Measurements from ENCODE around the gene GAL3ST1.
"Not testable (repeated sequence)": the region's sequence is repeated elsewhere in the genome, so short reads cannot be mapped to it uniquely, and the experiment has no call there.

Gene GAL3ST1

GRCh38 chr22:30562366-30562765 is 12.1 kb downstream of the GAL3ST1 start:
- no peak for DNase-seq

- no peak for DNase-seq
These were observed 12.9 kb downstream of the GAL3ST1 start for GRCh38 chr22:30561402-30562189.

- DNase-seq: not testable (repeated sequence)
These were observed 13.7 kb downstream of the GAL3ST1 start for GRCh38 chr22:30560643-30561202.

DNA sequence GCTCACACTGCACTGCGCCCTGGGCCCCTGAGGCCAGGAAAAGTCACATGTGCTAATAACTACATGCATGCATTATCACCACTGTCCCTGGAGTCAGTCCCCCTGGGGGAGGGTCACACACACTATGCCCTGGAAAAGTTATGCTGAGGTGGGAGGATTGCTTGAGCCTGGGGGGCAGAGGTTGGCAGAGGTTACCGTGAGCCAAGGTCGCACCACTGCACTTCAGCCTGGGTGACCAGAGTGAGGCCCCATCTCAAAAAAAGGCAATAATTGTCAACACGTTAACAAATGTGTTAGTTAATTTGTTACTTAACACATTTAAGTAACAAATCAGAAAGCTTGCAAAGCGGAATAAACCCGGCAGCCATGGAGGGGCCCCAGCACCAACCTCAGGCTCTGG is 14.6 kb downstream of the GAL3ST1 start:
- no peak for DNase-seq

DNA sequence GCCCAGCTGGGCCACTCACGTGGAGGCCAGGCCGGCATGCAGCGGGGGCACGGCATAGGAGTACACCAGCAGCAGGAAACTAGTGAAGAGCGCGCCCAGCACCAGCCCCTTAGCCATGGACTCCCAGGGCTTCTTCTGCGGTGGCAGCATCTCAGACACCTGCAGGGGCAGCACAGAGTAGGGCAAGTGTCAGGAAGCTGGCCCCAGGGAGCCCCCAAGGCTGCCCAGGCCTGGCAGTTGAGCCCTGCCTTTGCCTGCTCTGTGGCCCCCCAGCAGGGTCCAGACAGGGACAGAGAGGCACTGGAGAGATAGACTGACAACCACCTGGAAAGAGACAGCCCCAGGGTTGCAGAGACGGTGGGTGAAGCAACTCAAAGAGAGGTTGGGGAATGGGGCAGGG is 17.2 kb downstream of the GAL3ST1 start:
- no peak for DNase-seq

DNA sequence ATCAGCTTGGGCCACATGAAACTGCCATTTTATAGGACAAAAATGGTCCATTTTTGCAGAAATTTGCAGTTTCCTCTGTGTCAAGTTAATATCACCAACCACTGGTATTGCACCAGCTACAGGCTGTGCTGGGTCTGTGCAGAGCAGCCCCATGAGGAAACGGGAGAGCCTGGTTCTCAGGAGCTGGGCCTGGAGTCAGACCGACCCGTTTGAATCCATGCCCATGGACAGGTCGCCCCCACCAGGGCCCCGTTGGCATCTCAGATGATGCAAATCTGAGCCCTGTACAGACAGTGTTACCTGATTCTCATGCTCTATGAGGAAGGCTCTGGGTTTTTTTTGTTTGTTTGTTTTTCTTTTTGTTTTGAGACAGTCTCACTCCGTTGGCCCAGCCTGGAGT is 18.1 kb downstream of the GAL3ST1 start:
- no peak for DNase-seq

GRCh38 chr22:30555282-30556210 is 18.9 kb downstream of the GAL3ST1 start:
- no peak for DNase-seq

- DNase-seq: no peak
These were observed 20.5 kb downstream of the GAL3ST1 start for GRCh38 chr22:30553971-30554370.

GRCh38 chr22:30552719-30553118 is 21.7 kb downstream of the GAL3ST1 start:
- DNase-seq: no peak

GRCh38 chr22:30551813-30552212 is 22.7 kb downstream of the GAL3ST1 start:
- DNase-seq: not testable (repeated sequence)

DNA sequence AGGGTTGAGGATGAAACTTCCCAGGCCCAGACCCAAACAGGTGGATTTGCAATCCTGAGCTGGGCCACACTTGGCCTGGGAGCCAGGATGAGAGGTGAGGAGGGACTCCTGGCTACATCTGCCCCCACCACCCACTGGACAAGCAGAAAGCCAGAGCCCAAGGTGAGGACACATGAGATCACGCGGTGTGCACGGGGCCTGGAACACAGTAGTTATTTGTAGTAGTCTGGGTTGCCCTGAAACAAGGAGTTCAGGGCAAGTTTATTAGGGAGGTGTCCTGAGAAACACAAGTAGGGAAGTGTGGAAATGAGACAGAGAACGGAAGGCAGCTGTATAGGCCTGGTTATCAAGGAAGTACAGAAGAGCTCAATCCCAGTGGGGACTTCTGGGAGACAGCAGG is 27.3 kb downstream of the GAL3ST1 start:
- no peak for DNase-seq

- DNase-seq: no peak
These were observed 27.8 kb downstream of the GAL3ST1 start, which contains the start of gene SEC14L6 for GRCh38 chr22:30546616-30547015. SEC14L6 (minus strand) TSS chr22:30546741; CDS start chr22:30546682, 59 bp downstream.

DNA sequence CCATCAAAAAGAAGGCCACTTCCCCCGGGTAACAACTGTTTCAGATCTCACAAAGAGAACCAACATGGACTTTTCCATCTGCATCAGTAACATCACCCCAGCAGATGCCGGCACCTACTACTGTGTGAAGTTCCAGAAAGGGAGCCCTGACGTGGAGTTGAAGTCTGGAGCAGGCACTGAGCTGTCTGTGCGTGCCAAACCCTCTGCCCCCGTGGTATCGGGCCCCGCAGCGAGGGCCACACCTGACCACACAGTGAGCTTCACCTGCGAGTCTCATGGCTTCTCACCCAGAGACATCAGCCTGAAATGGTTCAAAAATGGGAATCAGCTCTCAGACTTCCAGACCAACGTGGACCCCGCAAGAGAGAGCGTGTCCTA is 31.7 kb downstream of the GAL3ST1 start:
- no peak for DNase-seq

GRCh38 chr22:30541961-30542810 is 32.3 kb downstream of the GAL3ST1 start:
- no peak for DNase-seq

- not testable (repeated sequence) for DNase-seq
These were observed 33.0 kb downstream of the GAL3ST1 start for GRCh38 chr22:30541511-30541910.

DNA sequence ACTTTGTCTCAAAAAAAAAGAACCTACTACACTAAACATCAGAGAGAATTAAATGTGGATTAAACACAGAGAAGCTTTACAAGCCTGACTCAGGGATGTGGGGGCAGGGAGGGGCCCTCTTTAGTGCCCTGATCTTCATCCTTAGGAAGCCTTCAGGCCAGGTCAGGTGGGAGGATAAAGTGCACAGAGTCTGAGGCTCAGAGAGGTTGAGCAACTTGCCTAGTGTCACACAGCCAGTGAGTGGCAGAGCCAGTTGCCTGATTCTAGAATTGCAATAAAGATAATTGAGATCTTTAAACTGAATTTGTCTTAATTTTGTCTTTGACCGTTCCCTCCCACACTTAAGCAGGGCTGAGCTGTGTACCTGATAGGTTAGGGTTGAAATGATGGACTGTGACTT is 35.1 kb downstream of the GAL3ST1 start:
- no peak for DNase-seq

- no peak for DNase-seq
These were observed 36.2 kb downstream of the GAL3ST1 start for GRCh38 chr22:30538280-30538679.

- no peak for DNase-seq
These were observed 37.3 kb downstream of the GAL3ST1 start for GRCh38 chr22:30537083-30537731.

GRCh38 chr22:30535182-30535581 is 39.3 kb downstream of the GAL3ST1 start:
- no peak for DNase-seq

- DNase-seq: no peak
These were observed 42.5 kb downstream of the GAL3ST1 start for GRCh38 chr22:30531651-30532608.

DNA sequence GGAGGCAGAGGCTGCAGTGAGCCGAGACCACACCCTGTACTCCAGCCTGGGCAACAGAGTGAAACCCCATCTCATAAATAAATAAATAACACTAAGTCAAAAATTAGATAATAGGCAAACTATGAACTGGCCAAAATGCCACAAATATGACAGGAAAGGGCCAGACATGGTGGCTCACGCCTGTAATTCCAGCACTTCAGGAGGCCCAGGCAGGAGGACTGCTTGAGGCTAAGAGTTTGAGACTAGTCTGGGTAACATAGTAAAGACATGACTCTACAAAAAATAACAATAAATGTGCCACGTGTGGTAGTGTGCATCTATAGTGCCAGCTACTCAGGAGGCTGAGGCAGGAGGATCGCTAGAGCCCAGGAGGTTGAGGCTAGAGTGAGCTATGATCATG is 47.8 kb downstream of the GAL3ST1 start:
- no peak for DNase-seq
